Keratinocyte (primary cell): ENCODE data around the gene MCRS1. TPM values are rescaled to one million over a fixed set of nuclear protein-coding genes. Genes with fewer than 3 reads are reported as not detected.

Source experiments
- DNase-seq: peaks from one replicate; pipeline ENCODE4 v3.0.0-alpha.2; 2011; ENCODE audit warnings: low read depth, missing footprints, low spot score
- FAIRE-seq: peaks from 2 replicates; lab custom pipeline; 2011; peaks lifted over from hg19 to GRCh38; lab: Jason Lieb, UNC
- H2AFZ ChIP-seq: 2 replicates; pipeline ENCODE4 v1.6.0; 2012; ENCODE audit warnings: low read length, control low read depth, inconsistent platforms; ENCODE audit not compliant: control insufficient read depth
- H3K27ac ChIP-seq: 2 replicates; pipeline ENCODE4 v1.5.1; 2011; ENCODE audit warnings: low read length; ENCODE audit not compliant: control insufficient read depth, insufficient read depth
- H3K27me3 ChIP-seq: 3 replicates; pipeline ENCODE4 v1.6.0; 2011; ENCODE audit warnings: low read length; ENCODE audit not compliant: control insufficient read depth, insufficient read depth; ENCODE audit errors: extremely low read depth
- H3K36me3 ChIP-seq, 2 experiments: 2 replicates in 1 of 2; 3 replicates in 1 of 2; pipeline ENCODE4 v1.5.1; 2011; ENCODE audit warnings: low read length in 2 of 2, mild to moderate bottlenecking in 1 of 2; ENCODE audit not compliant: control insufficient read depth in 2 of 2, insufficient read depth in 2 of 2; ENCODE audit errors: extremely low read depth in 1 of 2
- H3K4me1 ChIP-seq: 3 replicates; pipeline ENCODE4 v1.5.1; 2011; ENCODE audit warnings: low read length; ENCODE audit not compliant: control insufficient read depth, insufficient read depth; ENCODE audit errors: extremely low read depth
- H3K4me2 ChIP-seq: 3 replicates; pipeline ENCODE4 v1.6.0; 2011; ENCODE audit warnings: low read depth, low read length; ENCODE audit not compliant: control insufficient read depth, insufficient read depth; ENCODE audit errors: extremely low read depth
- H3K4me3 ChIP-seq, 3 experiments: fragments of 200-600 bp in 1 of 3; sonication (generic) in 1 of 3; 2 replicates in 2 of 3; 3 replicates in 1 of 3; pipeline ENCODE4 v1.5.1; 2011 to 2016; ENCODE audit warnings: low read length in 3 of 3, mild to moderate bottlenecking in 3 of 3, control low read depth in 2 of 3, inconsistent platforms in 1 of 3, low read depth in 1 of 3, mixed read lengths in 1 of 3, mixed run types in 1 of 3, moderate library complexity in 1 of 3; ENCODE audit not compliant: control insufficient read depth in 2 of 3, insufficient read depth in 2 of 3; ENCODE audit errors: extremely low read depth in 1 of 3
- H3K79me2 ChIP-seq: 2 replicates; pipeline ENCODE4 v1.6.0; 2012; ENCODE audit warnings: low read length; ENCODE audit not compliant: control insufficient read depth, insufficient read depth
- H3K9ac ChIP-seq: 3 replicates; pipeline ENCODE4 v1.6.0; 2011; ENCODE audit warnings: low read length; ENCODE audit not compliant: control insufficient read depth, insufficient read depth; ENCODE audit errors: extremely low read depth
- H3K9me1 ChIP-seq: 3 replicates; pipeline ENCODE4 v1.6.0; 2011; ENCODE audit warnings: low read length; ENCODE audit not compliant: control insufficient read depth, insufficient read depth; ENCODE audit errors: extremely low read depth
- H3K9me3 ChIP-seq: 2 replicates; pipeline ENCODE4 v1.5.1; 2012; ENCODE audit warnings: low read depth, low read length; ENCODE audit not compliant: control insufficient read depth
- H4K20me1 ChIP-seq: 3 replicates; pipeline ENCODE4 v1.6.0; 2011; ENCODE audit warnings: low read length; ENCODE audit not compliant: control insufficient read depth, insufficient read depth; ENCODE audit errors: extremely low read depth
- CTCF ChIP-seq, 3 experiments: IDR thresholded peaks in 1 of 3; conservative IDR thresholded peaks in 1 of 3; optimal IDR thresholded peaks in 1 of 3; 2 replicates in 2 of 3; 3 replicates in 1 of 3; pipeline versions ENCODE3 to v1.5.1; 2011; ENCODE audit warnings: low read length in 3 of 3, mild to moderate bottlenecking in 3 of 3, moderate library complexity in 2 of 3, control low read depth in 1 of 3, inconsistent platforms in 1 of 3; ENCODE audit not compliant: insufficient read depth in 2 of 3; ENCODE audit errors: extremely low read depth in 1 of 3
- EZH2 ChIP-seq: IDR thresholded peaks from one replicate; pipeline ENCODE4 v1.6.1; 2012; ENCODE audit warnings: inconsistent platforms, mild to moderate bottlenecking, low read length, moderate library complexity
- dilution Hi-C: fragments of 300-500 bp; cut with MboI; formaldehyde crosslinking; loops from one replicate; pipeline ENCODE4 v1.7.0; 2020; ENCODE audit warnings: low sequenced_read_pairs; ENCODE audit not compliant: extremely low pct_ligation_motif_present
- polyA plus RNA-seq, 5 experiments: library from polyadenylated mRNA; depleted of rRNA in 3 of 5; stranded (reverse) in 3 of 5; stranded (forward) in 1 of 5; unstranded in 1 of 5; fragments of >200 nt; gene quantifications; 1 replicate in 1 of 5; 2 replicates in 3 of 5; 3 replicates in 1 of 5; pipeline versions ENCODE4 v1.2.1 to v1.2.3, GENCODE V29; 2011 to 2012; ENCODE audit warnings: missing spikeins in 2 of 5, low read depth in 1 of 5, low replicate concordance in 1 of 5

Gene MCRS1
- polyA plus RNA-seq, 1 donor (not counting 4 experiments of a cell fraction or from before 2014, with no cell fraction given) = 40.7 TPM

- Histone ChIP-seq H2AFZ (no peak overlapping the region), H3K27me3 (no peaks in the 10 kb centered on the region), H3K36me3 (peaks cover 38 to 46% of the 10 kb centered on the region in 2 experiments), H3K79me2 (no peaks in the 10 kb centered on the region), H4K20me1 (no peaks in the 10 kb centered on the region), H3K4me1 (no peaks in the 10 kb centered on the region), H3K27ac (no peak overlapping the region), H3K4me2 (no peak overlapping the region), H3K9me3 (no peaks in the 10 kb centered on the region), H3K9me1 (no peaks in the 10 kb centered on the region), H3K4me3 (no peak overlapping the region), H3K9ac (no peak overlapping the region)
- no peak for DNase-seq
- dilution Hi-C loops = no loop called here
- TF ChIP-seq EZH2 (no peak), CTCF (optimal IDR thresholded peaks at IDR 0.05 in 1 of 3, IDR thresholded peaks at IDR 0.05 in 1 of 3, conservative IDR thresholded peaks at IDR 0.05 in 1 of 3; ENCODE audit: extremely low read depth in 1 of 3, insufficient read depth in 2 of 3, low read length in 3 of 3) (no peak)
- no peak for FAIRE-seq
Measured at GRCh38 chr12:49559011-49559675, 8.8 kb downstream of the MCRS1 start.

- no peak overlapping the region for H2AFZ ChIP-seq
- no peak overlapping the region for H3K9ac ChIP-seq
- dilution Hi-C loops = no loop called here
- no peaks in the 10 kb centered on the region for H4K20me1 ChIP-seq
- peaks cover 33 to 46% of the 10 kb centered on the region in 2 experiments for H3K36me3 ChIP-seq
- no peaks in the 10 kb centered on the region for H3K79me2 ChIP-seq
- H3K4me3 ChIP-seq = no peak overlapping the region
- H3K27me3 ChIP-seq = no peaks in the 10 kb centered on the region
- FAIRE-seq = no peak
- no peaks in the 10 kb centered on the region for H3K9me1 ChIP-seq
- no peak for TF ChIP-seq CTCF (optimal IDR thresholded peaks at IDR 0.05 in 1 of 3, IDR thresholded peaks at IDR 0.05 in 1 of 3, conservative IDR thresholded peaks at IDR 0.05 in 1 of 3; ENCODE audit: extremely low read depth in 1 of 3, insufficient read depth in 2 of 3, low read length in 3 of 3)
- TF ChIP-seq EZH2 = no peak
- no peaks in the 10 kb centered on the region for H3K9me3 ChIP-seq
- no peak for DNase-seq
- no peaks in the 10 kb centered on the region for H3K4me1 ChIP-seq
- no peak overlapping the region for H3K27ac ChIP-seq
- no peak overlapping the region for H3K4me2 ChIP-seq
Measured at GRCh38 chr12:49558526-49558925, 9.4 kb downstream of the MCRS1 start.
